G401.6 (cell line): ENCODE data around the gene MLEC.

ENCODE experiments used
- FAIRE-seq: peaks from 2 replicates; lab custom pipeline; 2012; peaks lifted over from hg19 to GRCh38; lab: Jason Lieb, UNC

The MLEC gene

DNA sequence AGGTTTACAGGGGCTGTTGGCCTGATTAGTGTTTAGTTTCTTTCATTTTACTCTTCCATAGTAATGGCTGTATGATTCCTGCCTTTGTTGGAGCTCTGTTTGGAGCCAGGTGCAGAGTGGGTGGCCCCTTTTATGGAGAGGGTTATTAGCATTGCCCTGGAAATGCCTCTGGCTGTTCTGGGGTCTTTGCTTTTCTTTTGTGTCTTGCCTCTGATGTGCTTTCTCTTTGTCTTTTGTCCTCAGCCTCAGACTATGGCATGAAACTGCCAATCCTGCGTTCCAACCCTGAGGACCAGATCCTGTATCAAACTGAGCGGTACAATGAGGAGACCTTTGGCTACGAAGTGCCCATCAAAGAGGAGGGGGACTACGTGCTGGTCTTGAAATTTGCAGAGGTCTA, 6.9 kb downstream of the MLEC start:
- FAIRE-seq, result no peak

DNA sequence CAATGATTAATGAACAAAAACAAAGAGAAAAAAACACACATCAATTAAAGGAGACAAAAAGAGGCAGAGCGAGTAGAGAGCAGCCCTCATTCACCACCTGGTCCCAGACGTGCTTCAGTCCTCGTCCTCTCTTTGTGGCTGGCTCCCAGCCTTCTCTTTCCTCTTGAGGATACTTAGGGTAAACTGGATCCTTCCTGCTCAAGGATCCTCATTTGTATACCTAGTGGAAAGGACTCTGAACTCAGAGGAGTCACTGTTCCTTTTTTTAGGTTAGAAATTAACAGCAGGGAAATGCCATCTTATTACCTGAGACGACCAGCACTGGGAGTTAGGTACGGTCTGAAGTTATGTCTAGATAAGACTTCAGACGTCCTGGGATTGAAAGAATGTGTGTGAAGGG, 9.7 kb downstream of the MLEC start:
- FAIRE-seq, result no peak

DNA sequence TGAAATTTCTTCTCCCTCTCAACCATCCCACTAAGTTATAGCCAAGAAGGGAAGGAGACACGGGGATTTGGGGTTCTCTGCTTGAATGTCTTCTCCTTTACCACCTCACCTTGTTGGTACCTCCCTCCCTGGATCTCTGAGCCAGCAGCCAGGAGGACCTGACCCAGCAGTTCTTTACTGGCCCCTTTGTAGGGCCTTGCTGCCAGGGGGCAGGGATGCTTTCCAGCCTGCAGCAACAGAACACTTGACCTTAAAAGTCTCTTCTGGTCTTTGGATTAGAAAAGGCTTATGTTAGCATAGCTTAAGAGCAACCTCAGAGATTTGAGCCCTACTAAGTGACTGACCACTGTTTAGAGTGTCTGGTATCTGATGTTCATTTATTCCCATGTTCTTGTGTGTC, 10.4 kb downstream of the MLEC start:
- no peak for FAIRE-seq

DNA sequence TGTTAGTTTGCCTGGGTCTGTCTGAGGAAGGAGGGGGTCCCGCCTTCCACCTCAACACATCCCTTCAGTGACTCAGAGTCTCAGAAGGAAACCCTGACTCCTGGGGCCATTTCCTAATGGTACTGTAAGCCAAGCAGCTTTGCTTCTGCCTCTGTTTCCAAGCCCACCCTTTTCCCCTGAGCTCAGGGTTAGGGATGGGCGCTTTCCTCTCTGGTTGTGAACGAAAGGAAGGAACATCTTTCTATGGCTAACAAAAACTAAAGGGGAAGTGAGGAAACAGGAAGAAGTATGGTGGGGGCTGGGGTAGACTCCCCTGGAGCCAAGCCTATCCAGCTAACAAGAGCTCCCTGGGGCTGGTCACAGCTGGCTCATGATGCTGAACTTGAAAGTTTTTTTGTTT, 11.7 kb downstream of the MLEC start:
- no peak for FAIRE-seq

DNA sequence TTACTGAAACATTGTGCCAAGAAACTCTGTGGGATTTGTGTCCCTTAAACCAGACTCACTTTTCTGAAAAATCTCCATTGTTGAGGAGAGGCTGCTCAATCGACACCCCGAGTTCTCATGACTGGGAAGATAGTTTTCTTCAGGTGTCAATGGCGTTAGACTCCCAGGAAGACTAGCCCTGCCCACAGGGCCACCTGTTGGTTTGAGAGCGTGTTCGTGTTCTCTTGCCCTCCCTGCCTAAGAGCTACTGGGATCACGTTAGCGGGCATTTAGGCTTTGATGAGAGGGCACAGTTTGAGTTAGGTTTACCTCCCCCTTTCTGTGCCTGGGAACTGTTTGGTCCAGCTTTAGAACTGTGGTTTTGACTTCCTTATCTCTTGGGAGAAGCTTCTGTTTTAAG, 12.6 kb downstream of the MLEC start:
- no peak for FAIRE-seq

DNA sequence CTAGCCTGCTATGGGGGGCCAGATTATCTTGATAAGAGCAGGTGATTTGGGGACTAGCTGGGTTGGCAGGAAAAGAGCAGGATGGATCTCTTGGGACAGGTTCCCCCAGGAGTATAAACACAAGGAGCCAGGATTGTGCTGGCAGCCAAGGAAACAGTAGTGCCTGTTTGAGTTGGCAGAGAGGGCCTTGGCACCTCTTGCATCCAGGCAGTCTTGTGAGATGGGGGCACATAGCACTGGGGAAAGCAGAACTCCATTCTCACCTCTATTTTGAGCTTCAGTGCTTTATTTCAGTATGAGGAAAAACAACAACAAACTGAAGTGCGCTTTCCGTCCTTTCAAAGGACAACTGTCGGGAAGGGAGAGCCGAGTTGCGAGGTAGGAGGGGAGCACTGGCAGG, 13.9 kb downstream of the MLEC start:
- FAIRE-seq, result no peak

DNA sequence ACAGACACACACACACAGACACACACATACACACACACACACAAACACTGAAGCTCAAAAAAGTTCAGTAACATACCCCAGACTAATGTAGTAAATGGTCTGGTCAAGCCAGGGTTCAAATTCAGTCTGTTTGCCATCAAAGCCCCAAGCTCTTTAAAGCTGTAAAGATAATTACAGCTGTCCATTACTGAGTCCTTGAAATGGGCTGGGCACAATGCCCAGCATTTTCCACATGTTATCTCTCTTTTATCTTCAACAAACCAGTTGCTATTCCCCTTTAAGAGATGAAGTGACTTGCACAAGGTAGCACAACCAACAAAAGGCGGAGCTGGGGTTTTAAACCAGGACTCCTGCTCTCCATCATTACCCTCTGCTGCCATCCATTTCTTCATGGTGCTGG, 15.7 kb downstream of the MLEC start:
- FAIRE-seq, result no peak

DNA sequence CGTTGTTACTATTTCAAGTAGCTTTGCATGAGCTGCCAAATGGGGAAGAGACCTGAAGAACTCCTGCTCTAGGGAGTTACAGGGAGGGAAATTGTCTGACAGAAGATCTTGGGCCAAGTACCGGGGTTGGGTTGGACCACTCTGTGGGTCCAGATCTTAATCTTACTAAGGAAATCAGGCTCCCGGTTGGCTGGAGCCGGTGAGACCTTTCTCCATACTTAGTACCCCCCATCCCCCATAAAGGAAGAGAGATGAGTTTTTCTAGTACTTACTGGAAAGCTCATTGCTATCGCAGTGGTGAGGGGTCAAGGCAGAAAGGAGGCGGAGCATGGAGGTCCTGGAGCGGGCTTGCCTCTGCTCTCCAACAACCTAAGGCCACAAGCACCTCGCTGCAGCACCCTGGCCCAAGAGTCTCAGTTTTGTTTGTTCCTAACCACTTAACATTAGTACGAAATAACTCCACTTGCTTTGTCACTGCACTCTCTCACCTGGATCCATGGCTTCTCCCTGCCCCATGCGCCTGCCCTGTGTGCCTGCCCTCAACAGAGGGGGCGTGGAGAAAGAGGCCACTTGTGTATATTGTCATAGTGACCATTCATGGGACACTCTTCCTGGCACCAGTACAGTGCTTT, 16.5 kb downstream of the MLEC start:
- no peak for FAIRE-seq

DNA sequence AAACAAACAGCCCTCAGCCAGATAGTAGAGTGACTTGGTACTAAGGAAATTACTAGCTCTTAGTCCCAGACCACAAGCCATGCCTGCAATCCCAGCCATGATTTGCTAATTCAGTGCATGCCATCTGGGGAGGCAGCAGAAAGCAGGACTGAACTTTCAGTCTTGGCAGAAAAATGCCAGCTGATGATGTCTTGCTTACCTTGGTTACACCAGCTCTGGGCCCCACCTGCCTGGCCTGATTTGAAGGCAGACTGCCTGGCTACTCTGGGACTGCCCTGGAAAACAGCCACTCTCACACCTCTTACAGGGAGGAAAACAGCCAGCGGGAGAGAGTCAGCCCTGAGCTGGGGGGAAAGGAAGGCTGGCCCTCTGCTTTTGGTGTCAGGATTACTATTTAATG, 18.7 kb downstream of the MLEC start:
- no peak for FAIRE-seq

DNA sequence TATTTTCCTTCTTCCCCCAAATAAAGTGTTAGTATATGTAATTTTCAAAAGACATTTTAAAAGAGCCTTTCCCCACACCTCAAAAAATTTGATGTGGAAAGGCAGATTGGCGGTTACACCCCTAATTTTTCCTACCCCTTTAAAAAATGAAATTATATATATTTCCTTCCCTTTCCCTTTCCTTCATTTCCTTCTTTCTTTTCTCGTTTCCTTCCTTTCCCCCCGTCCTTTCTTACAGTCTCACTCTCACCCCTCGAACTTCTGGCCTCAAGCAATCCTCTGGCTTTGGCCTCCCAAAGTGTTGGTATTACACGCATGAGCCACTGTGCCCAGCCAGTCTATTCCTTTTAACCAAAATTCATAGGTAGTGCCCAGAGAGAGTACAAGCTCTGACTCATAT, 19.1 kb downstream of the MLEC start:
- FAIRE-seq, result no peak

DNA sequence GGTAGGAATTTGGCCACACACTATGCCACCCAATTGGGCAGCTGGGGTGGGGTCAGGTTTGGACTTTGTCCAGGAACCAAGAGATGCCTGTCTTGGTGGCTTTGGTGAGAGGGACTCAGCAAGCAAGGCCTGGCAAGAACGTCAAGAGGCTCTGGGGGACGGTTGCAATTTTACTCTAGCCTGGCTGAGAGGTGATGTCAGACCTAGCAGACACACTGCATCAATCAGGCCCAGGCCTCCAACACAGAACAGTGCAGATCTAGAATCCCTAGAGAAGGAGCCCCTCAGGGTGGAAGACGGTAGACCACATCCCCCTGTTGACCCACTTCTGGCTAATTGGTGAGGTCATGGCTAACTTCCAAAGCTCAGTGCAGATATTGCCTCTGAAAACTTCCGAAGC, 21.7 kb downstream of the MLEC start:
- no peak for FAIRE-seq

DNA sequence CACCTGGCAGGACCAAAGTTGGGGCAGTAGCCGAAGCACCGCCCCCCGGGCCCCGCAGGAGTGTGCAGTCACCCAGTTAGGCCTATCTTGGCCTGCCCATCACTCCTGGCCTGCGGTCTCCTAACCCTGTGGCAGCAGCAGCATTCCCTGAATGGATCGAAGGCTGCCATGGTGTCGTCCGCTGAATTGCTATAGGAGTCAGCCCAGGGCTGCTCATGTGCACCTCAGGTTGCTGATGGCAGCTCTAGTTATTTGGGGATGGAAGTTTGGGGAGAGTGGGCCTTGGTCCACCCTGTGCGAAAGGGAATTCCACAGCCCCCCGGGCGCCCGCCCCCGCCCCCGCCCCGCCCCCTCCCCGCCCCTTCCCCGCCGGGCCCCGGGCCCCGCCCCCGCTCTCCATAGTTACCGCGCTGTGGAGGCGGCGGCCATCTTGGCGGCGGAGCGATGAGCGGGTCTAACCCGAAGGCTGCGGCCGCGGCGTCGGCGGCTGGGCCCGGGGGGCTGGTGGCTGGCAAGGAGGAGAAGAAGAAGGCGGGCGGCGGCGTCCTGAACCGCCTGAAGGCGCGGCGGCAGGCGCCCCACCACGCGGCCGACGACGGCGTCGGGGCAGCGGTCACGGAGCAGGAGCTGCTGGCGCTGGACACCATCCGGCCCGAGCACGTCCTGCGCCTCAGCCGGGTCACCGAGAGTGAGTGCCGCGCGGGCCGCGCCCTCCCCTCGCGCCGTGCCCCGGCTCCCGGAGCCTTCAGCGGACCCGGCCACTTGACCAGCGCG, 23.3 kb downstream of the MLEC start, which contains the start of gene UNC119B:
UNC119B (plus strand) TSS at position 428 of the 774 bp plus-strand sequence; CDS start at position 445, 17 bp downstream.
- FAIRE-seq, result no peak

DNA sequence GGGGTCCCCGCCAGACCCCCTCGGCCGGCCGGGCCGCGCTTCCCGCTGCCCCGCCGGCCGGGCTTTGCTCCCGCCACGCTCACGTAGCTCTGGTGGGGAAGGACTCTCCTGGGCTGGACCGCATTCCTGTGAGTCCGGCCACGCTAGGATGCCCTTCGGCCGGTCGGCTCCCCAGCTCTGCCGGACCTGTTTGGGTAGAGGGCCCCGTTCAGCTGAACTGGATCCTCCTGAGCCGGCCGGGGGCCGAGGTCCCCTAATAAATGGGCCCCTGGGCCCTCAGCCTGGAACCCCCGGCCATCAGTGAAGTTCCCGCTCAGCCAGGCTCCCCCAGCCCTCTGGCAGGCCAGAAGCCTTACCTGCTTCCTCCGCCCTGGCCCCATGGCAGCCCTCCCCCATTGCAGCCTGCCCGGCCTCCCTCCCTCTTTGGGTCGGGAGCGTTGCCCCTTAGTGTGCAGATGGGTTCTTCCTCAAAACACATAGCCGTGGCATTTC, 23.9 kb downstream of the MLEC start:
- no peak for FAIRE-seq

DNA sequence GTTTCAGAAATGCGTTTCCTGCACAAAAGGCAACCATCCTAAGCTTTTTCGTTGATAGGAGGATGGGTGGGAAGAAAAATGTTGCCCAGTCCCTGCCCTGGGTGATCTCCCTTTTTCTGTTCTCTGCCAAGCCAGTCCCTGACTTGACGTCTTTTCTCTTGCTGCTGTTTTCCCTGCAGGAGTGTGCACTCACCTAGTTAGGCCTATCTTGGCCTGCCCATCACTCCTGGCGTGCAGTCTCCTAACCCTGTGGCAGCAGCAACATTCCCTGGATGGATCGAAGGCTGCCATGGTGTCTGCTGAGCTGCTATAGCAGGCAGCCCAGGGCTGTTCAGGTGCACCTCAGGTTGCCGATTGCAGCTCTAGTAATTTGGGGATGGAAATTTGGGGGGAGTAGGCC, 24.5 kb downstream of the MLEC start:
- no peak for FAIRE-seq

DNA sequence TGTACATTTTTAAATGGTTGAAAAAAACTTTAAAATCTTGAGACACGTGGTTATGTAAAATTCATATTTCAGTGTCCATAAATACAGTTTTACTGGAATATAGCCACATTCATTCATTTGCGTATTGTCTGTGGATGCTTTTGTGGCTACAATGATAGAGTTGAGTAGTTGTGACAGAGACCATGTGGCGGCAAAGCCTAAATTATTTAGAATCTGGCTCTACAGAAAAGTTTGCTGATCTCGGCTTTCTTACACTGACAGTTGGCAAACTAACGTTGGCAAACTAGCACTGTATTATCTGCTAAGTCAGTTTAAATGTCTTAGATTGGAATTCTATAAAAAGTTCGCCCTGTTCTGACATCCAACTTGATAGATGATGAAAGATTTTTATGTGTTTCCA, 25.7 kb downstream of the MLEC start:
- no peak for FAIRE-seq

DNA sequence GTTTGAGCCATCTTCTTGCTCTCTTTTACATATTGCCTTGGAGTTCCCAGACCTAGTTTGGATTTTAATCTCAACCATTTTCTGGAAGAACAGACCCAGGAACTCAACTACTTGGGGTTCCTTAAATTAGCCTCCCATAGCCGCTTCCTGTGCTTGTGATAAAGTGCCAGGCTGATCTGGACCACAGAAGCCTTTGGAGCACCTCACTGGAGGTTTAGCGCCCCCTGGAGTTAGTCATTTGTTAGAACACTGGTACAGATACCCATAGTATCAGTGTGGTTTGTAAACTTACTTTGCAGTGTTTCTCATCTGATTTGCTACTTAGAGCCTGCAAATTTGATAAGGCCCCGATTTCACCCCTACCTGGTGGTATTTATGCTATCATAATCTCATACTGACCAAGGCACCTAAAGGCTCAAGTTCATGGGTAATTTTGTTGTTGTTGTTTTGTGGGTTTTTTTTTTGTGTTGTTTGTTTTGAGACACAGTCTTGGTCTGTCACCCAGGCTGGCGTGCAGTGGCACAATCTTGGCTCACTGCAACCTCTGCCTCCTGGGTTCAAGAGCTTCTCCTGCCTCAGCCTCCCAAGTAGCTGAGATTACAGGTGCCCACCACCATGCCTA, 27.0 kb downstream of the MLEC start:
- peak; percentile 78 for FAIRE-seq

DNA sequence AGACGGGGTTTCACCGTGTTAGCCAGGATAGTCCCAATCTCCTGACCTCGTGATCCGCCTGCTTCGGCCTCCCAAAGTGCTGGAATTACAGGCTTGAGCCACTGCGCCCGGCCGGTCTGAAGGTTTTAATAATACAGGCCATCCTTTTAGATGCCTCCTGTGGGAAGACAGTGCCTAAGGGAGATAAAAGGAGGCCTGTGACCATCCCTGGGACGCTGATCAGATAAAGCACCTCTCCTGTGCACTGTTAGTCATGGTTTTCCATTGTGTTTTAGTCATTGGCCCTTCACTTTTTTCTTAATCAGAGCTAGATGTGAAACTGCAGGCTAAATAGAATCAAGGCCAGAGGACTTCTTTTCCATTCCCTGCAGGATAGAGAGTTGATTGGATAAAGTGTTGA, 31.1 kb downstream of the MLEC start:
- no peak for FAIRE-seq

DNA sequence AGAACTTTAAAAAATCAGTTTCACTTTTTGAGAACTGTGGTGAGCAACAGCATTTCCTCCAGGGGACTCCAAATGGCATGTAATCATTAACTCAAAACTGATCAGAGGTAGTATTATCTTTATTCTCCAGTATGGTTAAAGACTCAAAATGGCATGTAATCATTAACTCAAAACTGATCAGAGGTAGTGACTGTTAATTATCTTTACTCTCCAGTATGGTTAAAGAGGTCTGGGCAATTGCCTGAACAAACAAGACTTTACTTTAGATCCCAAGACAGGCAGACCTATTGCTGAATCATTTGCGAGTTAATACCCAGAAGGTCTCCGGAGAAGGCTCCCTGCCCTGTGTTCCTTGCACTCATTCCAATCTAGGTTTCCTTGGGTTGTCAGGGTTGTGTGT, 32.1 kb downstream of the MLEC start:
- FAIRE-seq, result no peak

DNA sequence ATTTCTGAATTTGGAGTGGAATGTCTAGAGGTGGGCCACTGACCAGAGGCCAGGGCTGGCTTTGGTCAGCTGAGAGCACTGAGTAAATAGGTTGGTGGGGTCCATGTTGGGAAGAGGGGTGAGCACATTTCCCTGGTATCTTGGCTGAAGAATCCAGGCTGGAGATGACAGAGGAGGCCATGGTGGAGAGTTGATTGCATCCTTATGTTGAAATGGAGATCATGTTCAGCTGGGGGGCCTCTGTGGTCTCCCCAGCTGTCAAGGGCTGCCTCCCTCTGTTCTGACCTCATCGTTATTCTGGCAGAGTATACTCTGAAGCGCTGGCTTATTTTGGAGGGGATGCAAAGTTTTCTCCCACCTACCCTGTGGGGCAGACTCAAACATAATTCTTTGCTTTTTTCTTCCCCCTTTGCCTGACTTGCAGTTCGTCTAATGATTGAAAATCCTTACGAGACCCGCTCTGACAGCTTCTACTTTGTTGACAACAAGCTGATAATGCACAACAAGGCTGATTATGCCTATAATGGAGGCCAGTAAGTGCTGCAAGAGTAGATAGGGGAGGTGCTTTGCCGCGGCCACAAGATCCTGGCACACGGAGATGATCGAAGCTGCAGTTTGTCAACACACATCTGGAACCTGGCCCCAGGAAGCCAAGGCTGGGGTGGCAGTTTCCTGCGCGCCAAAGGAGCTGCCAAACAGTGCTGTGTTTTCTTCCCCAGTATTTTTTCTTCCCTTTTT, 32.7 kb downstream of the MLEC start:
- no peak for FAIRE-seq

DNA sequence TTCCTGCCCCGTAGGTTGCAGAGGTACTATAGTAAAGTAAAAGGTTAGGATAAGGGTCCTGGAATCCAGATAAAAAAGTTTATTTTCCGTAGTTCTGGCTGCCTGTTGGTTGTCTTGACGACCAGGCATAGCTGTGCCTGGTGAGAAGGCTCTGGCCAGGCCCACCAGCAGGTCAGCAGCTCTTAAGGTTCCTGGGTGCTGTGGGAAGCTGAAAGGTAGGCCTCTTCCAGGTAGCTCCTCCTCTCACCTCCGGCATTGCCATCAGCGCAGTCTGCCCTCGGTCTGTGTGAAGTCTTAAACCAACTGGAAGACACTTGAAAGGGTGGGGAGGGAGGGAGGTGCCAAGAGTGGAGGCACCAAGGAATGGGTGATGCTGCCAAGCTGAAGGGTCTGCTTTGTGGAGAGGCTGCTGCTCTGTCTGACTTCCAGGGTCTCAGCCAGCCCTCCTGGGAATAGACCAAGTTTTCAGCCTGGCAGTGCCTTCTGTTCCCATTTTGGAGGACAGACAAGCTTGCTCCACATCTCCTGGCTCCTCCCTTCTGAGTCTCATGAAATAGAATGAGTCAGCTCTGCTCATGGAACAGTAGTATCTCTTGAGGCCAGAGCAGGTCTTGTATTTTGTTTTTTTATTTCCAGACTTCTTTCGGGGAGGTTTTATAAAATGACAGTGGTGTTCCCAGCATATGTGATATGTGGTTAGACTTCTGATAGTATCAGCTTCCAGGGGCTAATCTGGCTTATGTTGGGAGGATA, 33.5 kb downstream of the MLEC start:
- no peak for FAIRE-seq

DNA sequence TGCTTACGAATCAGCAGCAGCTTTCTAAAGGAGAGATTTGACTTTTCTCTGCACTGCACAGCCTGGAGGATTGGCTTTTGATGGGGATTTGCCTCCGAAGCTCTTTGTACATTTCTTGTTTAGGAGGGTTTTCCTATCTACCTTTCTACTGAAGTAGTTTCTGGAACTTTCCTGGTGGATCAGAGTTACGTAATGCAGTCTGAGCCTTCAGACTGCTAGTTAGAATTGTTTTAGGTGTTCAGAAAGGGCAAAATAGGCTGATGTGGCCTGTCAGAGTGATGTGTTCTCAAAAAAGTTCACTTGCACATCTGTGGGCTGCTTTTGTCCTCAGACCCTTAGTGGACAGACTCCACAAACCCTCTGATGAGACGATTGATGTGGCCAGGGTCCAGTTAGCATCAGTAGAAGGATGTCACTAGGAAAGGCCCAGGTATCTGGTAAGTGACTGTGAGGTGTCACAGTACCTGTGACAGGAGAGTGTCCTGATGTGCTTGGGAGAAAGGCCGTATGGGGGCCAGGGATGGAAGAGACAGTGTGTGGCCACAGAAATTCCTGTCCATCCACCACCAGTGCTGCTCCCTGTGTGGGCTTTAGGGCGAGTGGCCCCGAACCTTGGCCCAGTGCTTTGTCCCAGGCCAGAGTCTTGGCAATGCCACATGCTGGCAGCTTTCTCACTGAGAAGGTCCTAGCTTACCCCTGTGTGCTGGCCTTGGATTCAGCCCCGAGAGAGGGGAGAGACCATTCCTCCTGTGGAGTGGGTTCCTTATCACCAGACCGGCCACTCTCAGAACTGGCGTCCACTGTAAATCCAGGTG, 34.2 kb downstream of the MLEC start:
- no peak for FAIRE-seq
